Transverse colon (tissue), 4 donors: ENCODE data around the gene RAB20.

Source experiments
- CTCF ChIP-seq, 5 experiments: fragments of 200-600 bp in 3 of 5; fragments of 450-650 bp in 2 of 5; sonication (generic) in 3 of 5; IDR thresholded peaks; 1 replicate in 2 of 5; 2 replicates in 3 of 5; pipeline ENCODE4 v1.5.1; 2016 to 2017; ENCODE audit warnings: antibody characterized with exemption in 5 of 5, inconsistent platforms in 3 of 5, mild to moderate bottlenecking in 2 of 5, moderate library complexity in 1 of 5
- EP300 ChIP-seq: sonication (generic); formaldehyde crosslinking; IDR thresholded peaks from one replicate; pipeline ENCODE4 v1.6.1; 2017; ENCODE audit warnings: antibody characterized with exemption, low read depth
- POLR2A ChIP-seq: fragments of 450-650 bp; IDR thresholded peaks from one replicate; pipeline ENCODE4 v1.6.1; 2016; ENCODE audit warnings: antibody characterized with exemption, mild to moderate bottlenecking, moderate library complexity
- POLR2AphosphoS5 ChIP-seq, 3 donors: sonication (generic); formaldehyde crosslinking; IDR thresholded peaks; one replicate each; pipeline ENCODE4 v1.6.1; 2016; ENCODE audit warnings: antibody characterized with exemption in 3 of 3

- TF ChIP-seq CTCF (IDR thresholded peaks at IDR 0.05) (no peak), POLR2AphosphoS5 (IDR thresholded peaks at IDR 0.05) (no peak), EP300 (no peak), POLR2A (no peak)
These were observed 32.6 kb downstream of the RAB20 start for GRCh38 chr13:110528911-110529310.
